Pancreas (tissue), 10 donors: Measurements from ENCODE around the gene CROT. TPM values are rescaled to one million over a fixed set of nuclear protein-coding genes. Genes with fewer than 3 reads are reported as not detected.

Experiments used
- ATAC-seq, 4 donors: fragments of 200-7000 bp; cut with Tn5 transposase; one replicate each; pipeline versions ENCODE4 v1.8.0 to v1.9.1; 2020; ENCODE audit warnings: mild to moderate bottlenecking in 4 of 4, moderate library complexity in 4 of 4
- DNase-seq, 6 donors: peaks; one replicate each; pipeline ENCODE4 v3.0.0-alpha.2; 2020
- FAIRE-seq: peaks from 2 replicates; lab custom pipeline; 2012; peaks lifted over from hg19 to GRCh38; lab: Jason Lieb, UNC
- H3K27ac ChIP-seq, 4 donors: fragments of 200-600 bp; sonication (generic); 1 replicate in 3 of 4; 2 replicates in 1 of 4; pipeline versions ENCODE4 v1.5.0 to v1.8.0; 2020
- H3K27me3 ChIP-seq, 4 donors: fragments of 200-600 bp; one replicate each; pipeline ENCODE4 v1.8.0; 2021
- H3K36me3 ChIP-seq, 3 donors: fragments of 200-600 bp; sonication (generic) in 1 of 3; one replicate each; pipeline versions ENCODE4 v1.5.0 to v1.8.0; 2020 to 2021
- H3K4me1 ChIP-seq, 3 donors: fragments of 200-600 bp; one replicate each; pipeline ENCODE4 v1.8.0; 2021
- H3K4me3 ChIP-seq, 4 donors: fragments of 200-600 bp; sonication (generic) in 2 of 4; one replicate each; pipeline versions ENCODE4 v1.5.0 to v1.8.0; 2020 to 2021
- H3K9me3 ChIP-seq, 4 donors: fragments of 200-600 bp; one replicate each; pipeline ENCODE4 v1.8.0; 2021
- WGBS, 2 donors: extraction: QIAGEN DNeasy Blood & Tissue Kit; methylation state at CpG; one replicate each; pipeline ENCODE4 v1.1.7; 2013; 5-methylcytosine and 5-hydroxymethylcytosine counted together
- intact Hi-C, 3 donors: fragments of 100-400 bp; cut with DNase I; formaldehyde crosslinking; loops; one replicate each; pipeline versions ENCODE4 v1.11.1 to v1.14.2; 2022
- polyA plus RNA-seq, 2 donors: library from polyadenylated mRNA; stranded (reverse); fragments of 200-250 nt; gene quantifications; one replicate each; pipeline ENCODE4 v1.2.3, GENCODE V29; 2013
- total RNA-seq, 6 donors: library from RNA; stranded (reverse); fragmentation: NEBNext Ultra II Directional in 4 of 6; extraction: Animal tissue kit (Norgen Biotek cat#: 25700) in 4 of 6; gene quantifications; one replicate each; pipeline versions ENCODE4 v1.2.1 to v1.2.4, GENCODE V29; 2021 to 2023
- TF ChIP-seq, protein P1 (sequence below), 4 donors: fragments of 200-600 bp; sonication (generic) in 3 of 4; IDR thresholded peaks; one replicate each; pipeline versions ENCODE4 v1.5.0 to v1.8.0; 2021; ENCODE audit warnings: antibody characterized with exemption in 4 of 4
- donor health status: healthy with polysubstance abuse.
- donor health status: DM: no; HTN: no; CAD: no; lungs with moderate emphysema.
- donor health status: DM: no; HTN: no; CAD: no.
- donor health status: control.
- donor health status: control.
- donor health status: Bipolar disorder and iron deficiency.
- donor health status: DM: yes; HTN: yes; CAD: no.
- donor health status: DM: no; HTN: no; CAD: no.
- donor health status: DM: no; HTN: no; CAD: no.
- donor health status: DM: yes; HTN: yes; CAD: no.

The CROT gene
- total and polyA plus RNA-seq, 8 donors, result 2.2 to 7.4 (median 4.8) TPM

DNA sequence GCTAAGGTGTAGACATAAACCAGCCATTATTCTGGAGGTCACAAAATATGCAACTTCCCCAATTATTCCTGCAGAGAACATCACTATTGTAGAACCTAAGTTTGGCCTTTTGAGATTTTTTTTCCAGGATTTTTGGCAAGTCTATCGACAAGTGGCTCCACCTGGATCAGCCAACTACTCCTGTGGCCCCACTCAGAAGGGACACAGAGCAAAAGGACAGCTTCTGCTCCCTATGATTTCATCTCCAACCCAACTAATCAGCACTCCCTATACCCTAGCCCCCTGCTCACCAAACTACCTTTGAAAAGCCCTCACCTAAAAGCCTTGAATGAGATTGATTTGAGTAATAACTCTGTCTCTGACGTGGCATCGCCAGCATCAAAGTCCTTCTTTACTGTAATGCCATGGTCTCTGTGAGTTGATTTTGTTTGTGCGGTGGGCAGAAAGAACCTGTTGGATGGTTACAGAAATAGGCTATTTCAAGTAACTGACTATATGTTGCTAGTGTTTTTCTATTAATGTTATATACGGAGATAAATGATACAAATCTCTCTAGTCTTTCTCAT is 13.7 kb upstream of the CROT start:
- DNase-seq (no peak), ATAC-seq (no peak), FAIRE-seq (no peak)
- no peaks in the 10 kb centered on the region for H3K9me3 ChIP-seq
- no peak overlapping the region for H3K27ac ChIP-seq
- intact Hi-C loops, result no loop called here
- H3K4me3 ChIP-seq, result no peak overlapping the region
- 70 to 75% methylated on average over 5 of the region's 5 CpGs for WGBS, 2 donors
- H3K4me1 ChIP-seq, result no peaks in the 10 kb centered on the region
- H3K36me3 ChIP-seq, result no peaks in the 10 kb centered on the region
- H3K27me3 ChIP-seq, result no peaks in the 10 kb centered on the region
- TF ChIP-seq, protein P1, sequence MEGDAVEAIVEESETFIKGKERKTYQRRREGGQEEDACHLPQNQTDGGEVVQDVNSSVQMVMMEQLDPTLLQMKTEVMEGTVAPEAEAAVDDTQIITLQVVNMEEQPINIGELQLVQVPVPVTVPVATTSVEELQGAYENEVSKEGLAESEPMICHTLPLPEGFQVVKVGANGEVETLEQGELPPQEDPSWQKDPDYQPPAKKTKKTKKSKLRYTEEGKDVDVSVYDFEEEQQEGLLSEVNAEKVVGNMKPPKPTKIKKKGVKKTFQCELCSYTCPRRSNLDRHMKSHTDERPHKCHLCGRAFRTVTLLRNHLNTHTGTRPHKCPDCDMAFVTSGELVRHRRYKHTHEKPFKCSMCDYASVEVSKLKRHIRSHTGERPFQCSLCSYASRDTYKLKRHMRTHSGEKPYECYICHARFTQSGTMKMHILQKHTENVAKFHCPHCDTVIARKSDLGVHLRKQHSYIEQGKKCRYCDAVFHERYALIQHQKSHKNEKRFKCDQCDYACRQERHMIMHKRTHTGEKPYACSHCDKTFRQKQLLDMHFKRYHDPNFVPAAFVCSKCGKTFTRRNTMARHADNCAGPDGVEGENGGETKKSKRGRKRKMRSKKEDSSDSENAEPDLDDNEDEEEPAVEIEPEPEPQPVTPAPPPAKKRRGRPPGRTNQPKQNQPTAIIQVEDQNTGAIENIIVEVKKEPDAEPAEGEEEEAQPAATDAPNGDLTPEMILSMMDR (IDR thresholded peaks at IDR 0.05), result no peak

DNA sequence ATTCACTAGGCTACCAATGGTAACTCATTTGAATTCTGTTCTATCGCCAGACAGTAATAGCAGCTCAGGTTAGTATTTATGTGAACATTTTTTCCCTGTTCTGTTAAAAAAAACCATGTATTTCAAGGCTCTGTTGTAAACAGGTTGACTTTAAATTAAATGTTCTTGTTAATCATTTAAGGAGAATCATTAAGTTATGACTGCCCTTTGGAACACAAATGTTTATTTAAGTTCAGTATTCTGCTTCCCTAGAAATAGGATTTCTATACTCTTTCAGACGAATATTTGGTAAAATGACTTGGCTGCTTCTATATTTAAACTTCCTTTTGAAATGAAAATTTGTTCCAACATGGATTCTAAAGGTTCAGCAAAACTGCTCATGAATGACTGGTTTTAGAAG is 13.1 kb upstream of the CROT start:
- DNase-seq (no peak), FAIRE-seq (no peak), ATAC-seq (no peak)
- Histone ChIP-seq H3K4me3 (no peak overlapping the region), H3K27ac (no peak overlapping the region), H3K27me3 (no peaks in the 10 kb centered on the region), H3K36me3 (no peaks in the 10 kb centered on the region), H3K9me3 (no peaks in the 10 kb centered on the region), H3K4me1 (no peaks in the 10 kb centered on the region)
- WGBS, 2 donors, result 22 to 26% methylated on average over 2 of the region's 2 CpGs
- intact Hi-C loops, result no loop called here
- TF ChIP-seq, protein P1 (IDR thresholded peaks at IDR 0.05), result no peak

DNA sequence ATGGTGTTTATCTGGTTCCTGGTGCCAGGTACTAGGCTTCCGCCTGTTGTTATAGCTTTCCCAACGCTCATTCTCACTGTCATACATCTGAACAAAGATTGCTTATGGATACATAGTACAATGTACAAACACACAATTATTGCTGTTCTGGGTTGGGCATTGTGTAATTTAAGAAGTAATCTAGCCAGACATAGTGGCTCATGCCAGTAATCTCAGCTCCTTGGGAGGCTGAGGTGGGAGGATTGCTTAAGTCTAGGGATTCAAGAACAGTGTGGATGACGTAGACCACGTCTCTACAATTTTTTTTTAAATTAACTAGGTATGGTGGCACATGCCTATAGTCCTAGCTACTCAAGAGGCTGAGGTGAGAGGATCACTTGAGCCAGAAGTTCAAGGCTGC is 9.3 kb upstream of the CROT start:
- DNase-seq, result no peak
- Histone ChIP-seq H3K9me3 (no peaks in the 10 kb centered on the region), H3K36me3 (peaks cover 0 to 14% (median 0%) of the 10 kb centered on the region in 3 donors), H3K27me3 (no peaks in the 10 kb centered on the region), H3K27ac (no peak overlapping the region), H3K4me1 (no peaks in the 10 kb centered on the region), H3K4me3 (no peak overlapping the region)
- intact Hi-C loops, result no loop called here
- FAIRE-seq, result no peak
- TF ChIP-seq, protein P1 (IDR thresholded peaks at IDR 0.05), result no peak
- no peak for ATAC-seq
- WGBS, 2 donors, result 95 to 98% methylated on average over 4 of the region's 4 CpGs

DNA sequence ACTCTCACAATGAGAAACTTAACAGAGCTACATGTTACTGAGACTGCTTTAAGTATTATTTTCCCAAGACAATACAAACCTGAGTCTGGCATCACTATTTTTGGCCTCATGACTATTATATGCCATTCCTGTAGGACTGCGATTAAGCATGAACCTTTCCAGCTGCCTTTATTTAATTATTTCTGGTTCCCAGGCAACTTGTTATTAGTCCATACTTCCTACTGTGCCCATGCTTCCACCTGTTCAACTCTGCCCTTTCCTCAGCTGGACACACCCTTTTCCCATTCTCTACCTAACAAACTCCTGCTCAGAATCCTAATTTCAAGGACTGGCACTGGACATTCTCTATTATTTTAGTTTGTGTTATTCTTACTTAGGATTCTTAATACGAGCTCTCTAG is 8.1 kb upstream of the CROT start:
- intact Hi-C loops, result no loop called here
- ATAC-seq (peak in 1 of 4 donors; percentile 43), DNase-seq (no peak), FAIRE-seq (no peak)
- Histone ChIP-seq H3K9me3 (no peaks in the 10 kb centered on the region), H3K27ac (no peak overlapping the region), H3K36me3 (peaks cover 0 to 14% (median 0%) of the 10 kb centered on the region in 3 donors), H3K27me3 (no peaks in the 10 kb centered on the region), H3K4me3 (no peak overlapping the region), H3K4me1 (no peaks in the 10 kb centered on the region)
- TF ChIP-seq, protein P1 (IDR thresholded peaks at IDR 0.05), result no peak
- 90 to 91% methylated on average over 2 of the region's 2 CpGs for WGBS, 2 donors

DNA sequence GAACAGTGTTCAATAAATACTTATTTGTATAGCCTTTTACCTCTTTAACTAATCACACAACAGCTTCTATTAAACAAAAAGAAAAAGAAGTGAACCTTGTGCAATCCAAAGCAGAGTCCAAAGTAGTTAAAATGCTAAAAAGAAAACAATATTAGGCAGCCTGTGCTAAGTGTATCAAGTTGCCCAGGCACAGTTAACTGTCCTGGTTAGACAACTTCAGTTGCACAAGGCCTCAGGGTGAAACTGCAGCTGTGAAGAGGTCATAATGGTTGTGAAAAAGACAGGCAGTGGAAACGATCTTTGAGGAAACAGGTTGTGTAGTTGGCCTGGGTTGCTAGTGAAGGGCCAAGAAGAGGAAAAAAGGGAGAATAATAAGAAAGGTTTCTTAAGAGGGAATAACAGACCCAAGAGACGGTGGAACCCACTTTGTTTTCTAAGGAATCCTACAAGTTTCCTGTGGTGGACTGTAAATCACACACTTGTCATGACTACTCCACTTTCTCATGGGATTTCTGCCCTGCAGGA is 6.0 kb upstream of the CROT start:
- TF ChIP-seq, protein P1 (IDR thresholded peaks at IDR 0.05), result no peak
- H3K27ac ChIP-seq, result no peak overlapping the region
- no peaks in the 10 kb centered on the region for H3K9me3 ChIP-seq
- WGBS, 2 donors, result 54 to 63% methylated on average over 2 of the region's 2 CpGs
- H3K36me3 ChIP-seq, result peaks cover 0 to 14% (median 0%) of the 10 kb centered on the region in 3 donors
- intact Hi-C loops, result no loop called here
- H3K27me3 ChIP-seq, result no peaks in the 10 kb centered on the region
- ATAC-seq (no peak), FAIRE-seq (no peak), DNase-seq (no peak)
- H3K4me3 ChIP-seq, result no peak overlapping the region
- peaks cover 0 to 2% (median 0%) of the 10 kb centered on the region in 3 donors for H3K4me1 ChIP-seq
